Testis (tissue), 2 donors: ENCODE data around the gene PHLDA1.

Source experiments
- CTCF ChIP-seq, 3 experiments: fragments of 450-650 bp in 2 of 3; fragments of 200-600 bp in 1 of 3; sonication (generic) in 1 of 3; IDR thresholded peaks; one replicate each; pipeline ENCODE4 v1.5.1; 2016 to 2019; ENCODE audit warnings: antibody characterized with exemption in 3 of 3, mild to moderate bottlenecking in 2 of 3, moderate library complexity in 1 of 3
- POLR2A ChIP-seq: fragments of 450-650 bp; IDR thresholded peaks from one replicate; pipeline ENCODE4 v1.6.1; 2017; ENCODE audit warnings: antibody characterized with exemption, mild to moderate bottlenecking, moderate library complexity

- TF ChIP-seq CTCF (IDR thresholded peaks at IDR 0.05) (no peak), POLR2A (no peak)
Observed at GRCh38 chr12:76040461-76040860, 8.9 kb upstream of the PHLDA1 start.
